Activated naive CD4-positive, alpha-beta T cell treated with Interleukin-2 at 50 U/mL for 16 hours (primary cell): ENCODE data around the gene DCDC1.

Experiments used
- DNase-seq: peaks from one replicate; pipeline ENCODE4 v3.0.0-alpha.2; 2020

The DCDC1 gene

DNA sequence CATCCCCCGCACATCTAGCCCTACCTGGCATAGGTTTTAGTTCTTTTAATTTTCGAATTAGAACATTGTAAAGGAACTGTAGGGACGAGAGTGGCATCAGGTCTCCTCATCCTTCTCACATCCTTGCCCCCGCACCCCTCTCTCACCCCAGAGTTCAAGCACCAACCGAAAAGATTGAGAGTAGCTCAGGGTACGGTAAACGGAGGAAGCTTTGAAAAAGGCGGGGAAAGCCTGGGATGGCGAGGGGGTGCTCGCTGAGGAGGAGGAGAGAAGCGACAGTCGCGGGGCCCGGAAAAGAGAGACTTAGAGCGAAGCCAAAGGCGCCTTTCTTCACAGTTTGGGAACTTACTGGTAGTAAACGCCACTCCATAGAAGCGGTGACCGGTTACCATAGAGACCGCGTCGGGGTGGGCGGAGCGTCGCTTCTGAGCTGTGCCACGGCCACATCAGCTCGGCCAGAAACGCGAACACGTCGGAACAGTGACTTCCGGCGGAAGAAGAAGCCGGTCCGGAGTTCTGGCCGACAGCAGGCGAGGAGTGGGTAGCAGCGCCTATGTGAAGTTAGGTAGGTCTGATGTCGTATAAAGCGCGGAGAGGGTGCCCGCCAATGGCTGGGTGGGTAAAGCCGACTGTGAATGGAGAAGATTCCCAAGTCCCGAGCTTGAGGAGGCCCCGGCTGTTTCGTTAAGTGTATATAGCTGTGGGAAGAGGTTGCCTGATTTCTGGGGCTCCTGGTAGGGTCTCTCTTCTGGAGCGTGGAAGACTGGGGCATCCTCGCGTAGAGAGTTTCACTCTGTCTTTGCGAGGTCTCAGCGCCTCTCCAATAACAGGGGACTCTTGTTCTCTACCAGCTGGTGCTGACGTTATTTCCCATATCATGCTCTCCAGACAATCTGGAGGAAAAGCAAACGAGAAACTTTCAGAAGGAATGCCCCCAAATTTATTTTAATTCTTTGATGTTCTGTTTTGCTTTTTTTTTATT, at the start of gene DCDC1, which contains the start of gene DNAJC24:
Gene DCDC1, minus strand, starts transcription at position 392 of the 982 bp plus-strand sequence. CDS start 41,459 bp downstream, outside the sequence.
Gene DNAJC24, plus strand, starts transcription at position 513 of the 982 bp plus-strand sequence. CDS start 889 bp downstream, outside the sequence.
- DNase-seq: peak; percentile 94

GRCh38 chr11:31419138-31419537, 49.6 kb upstream of the DCDC1 start:
- DNase-seq: no peak

DNA sequence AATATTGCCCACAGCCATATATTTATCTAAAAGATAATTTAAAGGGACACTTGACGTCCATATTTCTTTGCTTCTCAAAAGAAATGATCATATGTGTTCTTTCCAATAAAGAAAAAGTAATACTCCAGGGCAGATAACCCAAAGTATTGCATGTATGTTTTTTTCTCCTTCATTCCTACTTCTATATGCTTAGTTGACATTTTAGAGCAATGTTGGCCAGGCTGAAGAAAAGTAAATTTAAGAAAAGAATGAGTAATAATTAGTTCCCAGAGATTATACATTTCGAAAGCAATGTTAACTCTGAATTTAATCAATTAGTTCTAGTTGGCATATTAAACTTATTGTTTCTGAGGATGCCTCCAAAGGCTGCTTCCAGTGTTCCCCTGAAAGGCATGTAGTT, 48.3 kb upstream of the DCDC1 start:
- no peak for DNase-seq

- no peak for DNase-seq
Measured at GRCh38 chr11:31417357-31417756, 47.8 kb upstream of the DCDC1 start.

GRCh38 chr11:31415435-31415834, 45.9 kb upstream of the DCDC1 start:
- DNase-seq: no peak

DNA sequence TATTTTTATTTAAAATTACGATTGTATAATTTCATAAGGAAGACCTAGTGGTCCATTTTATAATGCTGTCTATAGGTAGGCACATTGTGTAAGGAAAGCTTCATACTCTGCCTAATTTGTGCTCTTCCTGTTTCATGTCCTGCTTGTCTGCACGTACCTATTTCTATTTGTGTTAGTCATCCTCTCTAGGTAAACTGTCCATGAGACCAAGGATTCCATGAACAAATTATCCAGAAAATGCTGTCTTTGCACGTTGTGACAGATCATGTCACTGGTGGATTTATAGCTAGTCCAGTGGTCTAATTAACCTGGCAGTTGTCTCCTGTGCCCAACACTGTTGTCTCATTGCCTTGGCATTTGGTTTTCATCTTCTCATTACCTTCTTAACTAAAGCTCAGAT, 44.8 kb upstream of the DCDC1 start:
- no peak for DNase-seq

DNA sequence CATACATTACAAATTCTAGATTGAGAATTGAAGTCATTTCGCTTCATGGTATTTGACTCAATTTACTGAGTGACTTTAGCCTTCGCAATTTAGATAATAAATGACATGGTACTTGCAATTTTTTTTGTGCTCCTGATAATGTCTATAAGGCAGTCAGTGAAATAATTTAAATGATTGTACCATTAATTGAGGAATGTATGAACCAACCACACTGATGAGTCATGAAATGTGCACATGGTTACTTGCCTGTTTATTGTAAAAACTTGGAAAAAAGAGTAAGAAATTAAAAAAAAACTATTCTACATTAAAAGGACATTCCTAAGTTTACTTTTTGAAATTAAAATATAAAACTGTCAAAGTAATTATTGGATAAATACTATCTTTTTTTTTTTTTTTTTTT, 43.4 kb upstream of the DCDC1 start:
- DNase-seq: no peak

DNA sequence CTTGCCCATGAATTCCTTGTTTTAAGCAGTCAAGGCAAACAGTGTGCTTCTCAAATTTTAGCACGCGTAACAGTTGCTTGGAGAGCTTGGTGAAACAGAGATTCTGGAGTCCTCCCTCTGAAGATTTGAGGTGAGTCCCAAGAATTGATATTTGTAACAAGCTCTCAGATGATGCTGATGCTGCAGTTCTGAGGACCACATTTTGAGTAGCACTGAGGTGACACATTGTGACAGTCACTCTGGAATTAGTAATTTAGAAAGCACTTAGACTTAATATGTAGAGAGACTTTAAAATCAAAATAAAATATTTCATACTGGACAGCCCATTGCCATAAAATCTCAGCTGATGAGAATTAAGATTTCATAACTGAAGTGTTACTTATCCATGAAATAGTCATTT, 38.7 kb upstream of the DCDC1 start:
- no peak for DNase-seq

- DNase-seq: no peak
Measured at GRCh38 chr11:31404614-31405013, 35.1 kb upstream of the DCDC1 start.

- DNase-seq: no peak
Measured at GRCh38 chr11:31397239-31397834, 27.8 kb upstream of the DCDC1 start.

DNA sequence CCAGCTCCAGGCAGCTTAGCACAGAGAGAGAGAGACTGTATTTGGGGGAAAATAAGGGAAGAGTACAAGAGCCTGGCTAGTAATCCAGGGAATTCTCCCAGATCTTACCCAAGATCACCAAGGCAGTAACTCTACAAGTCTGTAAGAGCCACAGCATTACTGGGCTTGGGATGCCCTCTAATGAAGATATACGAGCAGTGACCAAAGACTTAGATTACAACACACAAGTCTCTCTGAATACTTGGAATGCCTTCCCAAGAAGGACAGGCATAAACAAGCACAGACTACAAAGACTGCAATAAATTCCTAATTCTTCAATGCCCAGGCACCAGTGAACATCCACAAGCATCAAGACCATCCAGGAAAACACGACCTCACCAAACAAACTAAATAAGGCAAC, 17.8 kb upstream of the DCDC1 start:
- no peak for DNase-seq

DNA sequence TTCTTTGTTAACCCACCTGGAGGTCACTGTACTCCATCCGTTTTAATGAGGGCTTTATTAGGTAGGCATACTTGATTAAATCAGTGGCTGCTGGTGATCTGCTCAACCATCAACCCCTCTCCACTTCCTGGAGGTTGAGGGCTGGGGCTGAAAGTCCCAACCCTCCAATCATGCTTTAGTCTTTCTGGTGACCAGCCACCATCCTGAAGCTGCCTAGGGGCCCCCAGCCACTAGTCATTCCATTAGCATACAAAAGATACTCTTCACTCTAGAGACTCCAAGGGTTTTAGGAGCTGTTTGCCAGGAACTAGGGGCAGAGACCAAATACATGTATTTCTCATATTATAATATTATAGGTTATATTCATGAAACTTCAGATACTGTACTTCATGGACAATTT, 13.6 kb upstream of the DCDC1 start:
- DNase-seq: no peak

DNA sequence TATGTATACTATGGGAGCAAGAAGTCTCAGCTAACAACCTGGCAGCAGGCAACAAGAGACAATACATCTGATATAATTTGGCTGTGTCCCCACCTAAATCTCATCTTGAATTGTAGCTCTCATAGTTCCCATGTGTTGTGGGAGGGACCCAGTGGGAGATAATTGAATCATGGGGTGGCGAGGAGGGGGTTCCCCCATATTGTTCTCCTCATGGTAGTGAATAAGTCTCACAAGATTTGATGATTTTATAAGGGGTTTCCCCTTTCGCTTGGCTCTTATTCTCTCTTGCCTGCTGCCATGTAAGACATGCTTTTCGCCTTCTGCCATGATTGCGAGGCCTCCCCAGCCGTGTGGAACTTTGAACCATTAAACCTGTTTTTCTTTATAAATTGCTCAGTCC, 6.3 kb upstream of the DCDC1 start:
- DNase-seq: no peak

DNA sequence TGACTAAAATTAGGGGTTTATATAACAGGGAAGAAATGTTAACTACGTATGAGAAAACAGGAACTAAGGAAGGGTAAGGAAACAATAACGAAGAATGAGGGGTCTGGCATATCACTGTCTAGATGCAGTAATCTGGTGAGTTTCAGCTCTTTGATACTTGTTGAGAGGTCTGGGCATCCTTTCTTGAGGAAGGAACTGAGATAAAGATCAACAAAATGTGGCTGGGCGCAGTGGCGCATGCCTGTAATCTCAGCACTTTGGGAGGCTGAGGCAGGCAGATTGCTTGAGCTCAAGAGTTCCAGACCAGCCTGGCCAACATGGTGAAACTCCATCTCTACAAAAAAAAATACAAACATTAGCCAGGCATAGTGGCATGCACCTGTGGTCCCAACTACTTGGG, 2.7 kb downstream of the DCDC1 start:
- DNase-seq: peak; percentile 2

- no peak for DNase-seq
Measured at GRCh38 chr11:31361743-31362142, 7.8 kb downstream of the DCDC1 start.

- no peak for DNase-seq
Measured at GRCh38 chr11:31355817-31356216, 13.7 kb downstream of the DCDC1 start.

- no peak for DNase-seq
Measured at GRCh38 chr11:31355131-31355530, 14.4 kb downstream of the DCDC1 start.

GRCh38 chr11:31351168-31351567, 18.4 kb downstream of the DCDC1 start:
- DNase-seq: no peak

DNA sequence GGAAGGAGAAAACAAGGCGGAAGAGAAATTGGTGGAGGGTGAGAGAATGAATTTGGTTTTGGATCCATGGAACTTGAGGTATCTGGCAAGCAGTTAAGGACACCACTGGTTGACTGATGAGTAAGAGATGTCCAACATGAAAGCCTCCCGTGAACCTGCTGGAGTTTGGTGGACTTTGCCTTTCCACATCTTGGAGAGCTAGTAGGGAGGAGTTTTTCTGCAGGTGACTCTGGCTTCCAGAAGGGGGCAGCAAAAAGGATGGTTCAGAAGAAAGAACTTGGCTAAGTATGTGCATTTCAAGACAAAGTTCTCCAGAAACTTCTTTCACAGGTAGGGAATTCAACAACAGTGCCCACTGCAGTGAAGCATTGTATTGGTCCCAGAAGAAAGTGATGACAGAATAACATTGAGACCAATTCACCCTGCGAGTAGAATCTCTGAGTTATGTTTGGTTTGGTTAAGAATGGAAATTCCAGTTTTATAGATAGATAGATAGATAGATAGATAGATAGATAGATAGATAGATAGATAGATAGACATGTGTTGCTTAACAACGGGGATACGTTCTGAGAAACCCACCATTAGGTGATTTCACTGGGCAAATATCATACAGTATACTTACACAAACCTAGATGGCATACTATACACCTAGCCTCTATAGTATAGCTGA, 28.5 kb downstream of the DCDC1 start:
- no peak for DNase-seq

- no peak for DNase-seq
Measured at GRCh38 chr11:31337806-31338205, 31.7 kb downstream of the DCDC1 start.

- DNase-seq: no peak
Measured at GRCh38 chr11:31328697-31329096, 40.8 kb downstream of the DCDC1 start.

DNA sequence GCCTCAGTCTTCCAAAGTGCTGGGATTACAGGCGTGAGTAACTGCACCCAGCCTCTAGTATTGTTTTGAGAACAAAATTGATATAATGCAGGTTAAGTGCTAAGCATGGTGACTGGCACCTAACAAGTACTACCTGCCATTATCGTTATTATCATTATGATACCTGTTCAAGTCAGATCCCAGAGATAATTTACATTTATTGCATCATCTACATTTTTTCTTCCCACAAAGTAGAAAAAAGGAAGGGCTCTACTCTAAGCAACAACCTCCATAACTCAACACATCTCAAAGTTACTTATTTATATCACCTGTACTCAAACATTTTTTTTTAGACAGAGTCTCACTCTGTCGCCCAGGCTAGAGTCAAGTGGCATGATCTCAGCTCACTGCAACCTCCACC, 42.1 kb downstream of the DCDC1 start:
- no peak for DNase-seq

GRCh38 chr11:31326470-31327148, 42.9 kb downstream of the DCDC1 start:
- DNase-seq: no peak
